Measurements from ENCODE around the gene DTX4. TPM values are rescaled to one million over a fixed set of nuclear protein-coding genes. Genes with fewer than 3 reads are reported as not detected.

Gene DTX4
- total and polyA plus RNA-seq, 8 donors: 5.4 to 58.0 (median 18.3) TPM

- H3K4me3 ChIP-seq: peak overlapping the region in 2 of 4 donors; percentile 3 to 33
- TF ChIP-seq EP300 (IDR thresholded peaks at IDR 0.05) (no peak), CTCF (IDR thresholded peaks at IDR 0.05) (peak in 5 of 7 experiments; percentile 62 to 81 (median 65)), POLR2A (IDR thresholded peaks at IDR 0.05) (no peak), POLR2AphosphoS5 (IDR thresholded peaks at IDR 0.05) (peak in 1 of 3 donors; percentile 44)
- DNase-seq: peak; percentile 51 to 81
Measured at GRCh38 chr11:59207988-59208451, 36.1 kb downstream of the DTX4 start.

GRCh38 chr11:59208956-59209355 lies 37.0 kb downstream of the DTX4 start:
- Histone ChIP-seq H3K4me1 (peaks cover 11 to 30% (median 14%) of the 10 kb centered on the region in 4 donors), H3K27me3 (no peaks in the 10 kb centered on the region), H3K4me3 (peak overlapping the region in 2 of 4 donors; percentile 3 to 33), H3K9me3 (no peaks in the 10 kb centered on the region), H3K27ac (peak overlapping the region in 1 of 5 donors; percentile 53), H3K36me3 (peaks cover 12 to 28% (median 21%) of the 10 kb centered on the region in 4 donors)
- TF ChIP-seq POLR2A (IDR thresholded peaks at IDR 0.05) (no peak), EP300 (IDR thresholded peaks at IDR 0.05) (no peak), POLR2AphosphoS5 (IDR thresholded peaks at IDR 0.05) (no peak), CTCF (IDR thresholded peaks at IDR 0.05) (no peak)
- no peak for DNase-seq
- intact Hi-C loops (cut with DNase I; ENCODE audit: low total_unique reads): loop anchor here (5.0 kb wide), 1 partner anchor 37 kb away; the partner anchor contains the start of gene DTX4
- WGBS, 5 donors: 61 to 83% (median 75%) methylated on average over 2 of the region's 2 CpGs

More at GRCh38 chr11:59207988-59208451, 36.1 kb downstream of the DTX4 start:
- peaks cover 12 to 36% (median 25%) of the 10 kb centered on the region in 4 donors for H3K36me3 ChIP-seq
- intact Hi-C loops (cut with DNase I; ENCODE audit: low total_unique reads): loop anchor here (5.0 kb wide), 1 partner anchor 36 kb away; the partner anchor contains the start of gene DTX4
- H3K27ac ChIP-seq: peak overlapping the region in 3 of 5 donors; percentile 40 to 55 (median 53)
- peaks cover 11 to 30% (median 14%) of the 10 kb centered on the region in 4 donors for H3K4me1 ChIP-seq
- no peaks in the 10 kb centered on the region for H3K9me3 ChIP-seq
- 2 to 7% (median 5%) methylated on average over 5 of the region's 5 CpGs for WGBS, 5 donors
- no peaks in the 10 kb centered on the region for H3K27me3 ChIP-seq

- peaks cover 4 to 35% (median 17%) of the 10 kb centered on the region in 4 donors for H3K4me1 ChIP-seq
- peak overlapping the region in 2 of 4 donors; percentile 9 to 33 for H3K4me3 ChIP-seq
- TF ChIP-seq POLR2A (IDR thresholded peaks at IDR 0.05): no peak
- no peak for TF ChIP-seq CTCF (IDR thresholded peaks at IDR 0.05)
- TF ChIP-seq EP300 (IDR thresholded peaks at IDR 0.05): no peak
- no peak for TF ChIP-seq POLR2AphosphoS5 (IDR thresholded peaks at IDR 0.05)
- 75 to 86% (median 85%) methylated on average over 7 of the region's 7 CpGs for WGBS, 5 donors
- no peaks in the 10 kb centered on the region for H3K9me3 ChIP-seq
- peaks cover 0 to under 1% (median 0%) of the 10 kb centered on the region in 4 donors for H3K36me3 ChIP-seq
- no peak for DNase-seq
- H3K27ac ChIP-seq: peak overlapping the region in 2 of 5 donors; percentile 16 to 65
- H3K27me3 ChIP-seq: no peaks in the 10 kb centered on the region
- intact Hi-C loops (cut with DNase I; ENCODE audit: low total_unique reads): no loop called here
Measured at GRCh38 chr11:59212222-59212621, 40.3 kb downstream of the DTX4 start.

GRCh38 chr11:59212744-59213631 lies 41.1 kb downstream of the DTX4 start, which contains the start of gene MPEG1:
Gene MPEG1, minus strand, starts transcription at chr11:59212927. Its CDS starts 62 bp downstream, at chr11:59212865.
- WGBS, 5 donors: 79 to 87% (median 83%) methylated on average over 10 of the region's 10 CpGs
- TF ChIP-seq POLR2AphosphoS5 (IDR thresholded peaks at IDR 0.05) (no peak), POLR2A (IDR thresholded peaks at IDR 0.05) (no peak), EP300 (IDR thresholded peaks at IDR 0.05) (no peak)
- Histone ChIP-seq H3K4me3 (peak within 1 kb of the TSS in 2 of 4 donors; percentile 9 to 33), H3K36me3 (no peaks in the 10 kb centered on the region), H3K9me3 (no peaks in the 10 kb centered on the region), H3K27ac (peak within 1 kb of the TSS in 2 of 5 donors; percentile 16 to 65), H3K4me1 (peaks cover 0 to 31% (median 12%) of the 10 kb centered on the region in 4 donors), H3K27me3 (no peaks in the 10 kb centered on the region)
- intact Hi-C loops (cut with DNase I; ENCODE audit: low total_unique reads): no loop called here
- no peak for DNase-seq
